Neural progenitor cell (in vitro differentiated cells): ENCODE measurements around the gene TFCP2.

Experiments used
- EZH2 ChIP-seq: fragments of 200-600 bp; sonication (generic); IDR thresholded peaks from 2 replicates; pipeline ENCODE4 v1.6.1; 2017; ENCODE audit warnings: antibody characterized with exemption, mild to moderate bottlenecking, moderate library complexity
- EZH2phosphoT487 ChIP-seq: fragments of 200-600 bp; sonication (generic); IDR thresholded peaks from 2 replicates; pipeline ENCODE4 v1.6.1; 2017; ENCODE audit warnings: antibody characterized with exemption
- TF ChIP-seq, protein P1 (sequence below): fragments of 200-600 bp; sonication (generic); IDR thresholded peaks from 2 replicates; pipeline ENCODE4 v1.5.1; 2017; ENCODE audit warnings: antibody characterized with exemption, mild to moderate bottlenecking

DNA sequence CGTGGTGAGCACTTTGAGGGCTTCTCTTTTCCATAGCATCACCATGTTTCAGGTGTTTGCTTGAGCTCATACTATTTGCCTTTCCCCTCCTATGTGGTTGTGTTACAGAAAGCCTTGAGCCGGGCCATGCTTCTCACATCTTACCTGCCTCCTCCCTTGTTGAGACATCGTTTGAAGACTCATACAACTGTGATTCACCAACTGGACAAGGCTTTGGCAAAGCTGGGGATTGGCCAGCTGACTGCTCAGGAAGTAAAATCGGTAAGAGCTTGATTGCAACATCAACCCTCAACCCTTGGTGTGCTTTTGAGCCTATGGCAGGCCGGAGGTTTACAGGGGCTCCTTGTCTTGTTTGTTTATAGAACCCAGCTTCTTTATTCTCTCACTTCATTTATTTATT, 116.7 kb downstream of the TFCP2 start:
- TF ChIP-seq, protein P1, sequence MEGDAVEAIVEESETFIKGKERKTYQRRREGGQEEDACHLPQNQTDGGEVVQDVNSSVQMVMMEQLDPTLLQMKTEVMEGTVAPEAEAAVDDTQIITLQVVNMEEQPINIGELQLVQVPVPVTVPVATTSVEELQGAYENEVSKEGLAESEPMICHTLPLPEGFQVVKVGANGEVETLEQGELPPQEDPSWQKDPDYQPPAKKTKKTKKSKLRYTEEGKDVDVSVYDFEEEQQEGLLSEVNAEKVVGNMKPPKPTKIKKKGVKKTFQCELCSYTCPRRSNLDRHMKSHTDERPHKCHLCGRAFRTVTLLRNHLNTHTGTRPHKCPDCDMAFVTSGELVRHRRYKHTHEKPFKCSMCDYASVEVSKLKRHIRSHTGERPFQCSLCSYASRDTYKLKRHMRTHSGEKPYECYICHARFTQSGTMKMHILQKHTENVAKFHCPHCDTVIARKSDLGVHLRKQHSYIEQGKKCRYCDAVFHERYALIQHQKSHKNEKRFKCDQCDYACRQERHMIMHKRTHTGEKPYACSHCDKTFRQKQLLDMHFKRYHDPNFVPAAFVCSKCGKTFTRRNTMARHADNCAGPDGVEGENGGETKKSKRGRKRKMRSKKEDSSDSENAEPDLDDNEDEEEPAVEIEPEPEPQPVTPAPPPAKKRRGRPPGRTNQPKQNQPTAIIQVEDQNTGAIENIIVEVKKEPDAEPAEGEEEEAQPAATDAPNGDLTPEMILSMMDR = no peak
- TF ChIP-seq EZH2 (no peak), EZH2phosphoT487 (no peak)
